Panc1 (cell line): ENCODE results near the gene COX5A. TPM values are rescaled to one million over a fixed set of nuclear protein-coding genes. Genes with fewer than 3 reads are reported as not detected.

Source experiments
- ATAC-seq: fragments of 200-7000 bp; cut with Tn5 transposase; 2 replicates; pipeline ENCODE4 v1.9.1; 2020; ENCODE audit warnings: mild to moderate bottlenecking, moderate library complexity
- BruUV-seq: library from RNA; stranded (reverse); fragments of 400-500 nt; replicated peaks from 2 replicates; lab custom pipeline; 2021; lab: Mats Ljungman, UMichigan
- CTCF ChIA-PET: fragments of 300-600 bp; sonication (Branson Sonifier 250); formaldehyde crosslinking; loops from one replicate; lab custom pipeline; 2022; ENCODE audit warnings: antibody characterized with exemption; lab: Charles Lee
- POLR2A ChIA-PET: fragments of 300-600 bp; sonication (Branson Sonifier 250); formaldehyde crosslinking; loops from one replicate; lab custom pipeline; 2022; ENCODE audit warnings: antibody characterized with exemption; lab: Charles Lee
- DNase-seq: peaks from one replicate; pipeline ENCODE4 v3.0.0-alpha.2; 2010; ENCODE audit warnings: low read depth, low spot score
- H3K27ac ChIP-seq: 2 replicates; pipeline ENCODE4 v1.5.1; 2011; ENCODE audit warnings: mild to moderate bottlenecking, low read length, inconsistent platforms
- H3K27me3 ChIP-seq: fragments of 200-500 bp; sonication (Bioruptor generic); 2 replicates; pipeline ENCODE4 v1.6.0; 2014; ENCODE audit warnings: low read length, inconsistent platforms; ENCODE audit not compliant: control insufficient read depth, insufficient read depth
- H3K36me3 ChIP-seq: fragments of 200-500 bp; sonication (Bioruptor generic); 2 replicates; pipeline ENCODE4 v1.5.1; 2014; ENCODE audit warnings: inconsistent platforms, mild to moderate bottlenecking, low read length, moderate library complexity; ENCODE audit not compliant: control insufficient read depth, insufficient read depth
- H3K4me1 ChIP-seq: 2 replicates; pipeline ENCODE4 v1.5.1; 2011; ENCODE audit warnings: inconsistent platforms, mild to moderate bottlenecking, low read length, moderate library complexity; ENCODE audit not compliant: control insufficient read depth, insufficient read depth
- H3K4me3 ChIP-seq, 2 experiments: 2 replicates each; pipeline ENCODE4 v1.5.1; 2011 to 2012; ENCODE audit warnings: low read depth in 2 of 2, low read length in 2 of 2, mild to moderate bottlenecking in 2 of 2, inconsistent platforms in 1 of 2, moderate library complexity in 1 of 2
- H3K9me3 ChIP-seq: fragments of 200-500 bp; sonication (Bioruptor generic); 2 replicates; pipeline ENCODE4 v1.5.1; 2014; ENCODE audit warnings: low read depth, mild to moderate bottlenecking, inconsistent platforms, low read length, moderate library complexity; ENCODE audit not compliant: control insufficient read depth, insufficient read depth
- CTCF ChIP-seq: fragments of 450-650 bp; IDR thresholded peaks from 2 replicates; pipeline ENCODE4 v1.5.1; 2017; ENCODE audit warnings: mild to moderate bottlenecking
- POLR2AphosphoS5 ChIP-seq: IDR thresholded peaks from 2 replicates; pipeline ENCODE4 v1.6.1; 2012; ENCODE audit warnings: mild to moderate bottlenecking, low read depth, low read length, moderate library complexity
- SIN3A ChIP-seq: IDR thresholded peaks from 2 replicates; pipeline ENCODE4 v1.6.1; 2012; ENCODE audit warnings: low read depth, mild to moderate bottlenecking, low read length, moderate library complexity, borderline replicate concordance; ENCODE audit not compliant: insufficient read depth
- TCF7L2 ChIP-seq: IDR thresholded peaks from 2 replicates; pipeline ENCODE4 v1.6.1; 2011; ENCODE audit warnings: mild to moderate bottlenecking, low read depth, low read length, inconsistent platforms
- in situ Hi-C: cut with HindIII; loops from 2 replicates; pipeline ENCODE4 v1.10.0; 2016; ENCODE audit warnings: low sequenced_read_pairs, low pct_unique_long_range_greater_than_20kb
- intact Hi-C: fragments of 100-400 bp; cut with micrococcal nuclease; formaldehyde crosslinking; loops from one replicate; pipeline ENCODE4 v1.10.0; 2022; ENCODE audit not compliant: unreplicated experiment
- total RNA-seq: library from RNA; stranded (reverse); gene quantifications from one replicate; pipeline ENCODE4 v1.2.1, GENCODE V29; 2021; ENCODE audit not compliant: unreplicated experiment
- TF ChIP-seq, protein P1 (sequence below), 2 experiments: IDR thresholded peaks; 2 replicates each; pipeline ENCODE4 v1.6.1; 2011 to 2012; ENCODE audit warnings: low read depth in 2 of 2, control low read depth in 1 of 2, low read length in 1 of 2, mild to moderate bottlenecking in 1 of 2, moderate library complexity in 1 of 2; ENCODE audit not compliant: insufficient read depth in 1 of 2

COX5A gene
- total RNA-seq, 1 experiment from 2014 or later = 353 TPM

- Histone ChIP-seq H3K4me3 (no peak overlapping the region), H3K27me3 (no peaks in the 10 kb centered on the region), H3K4me1 (no peaks in the 10 kb centered on the region), H3K9me3 (no peaks in the 10 kb centered on the region), H3K36me3 (no peaks in the 10 kb centered on the region), H3K27ac (no peak overlapping the region)
- no peak for TF ChIP-seq CTCF
- TF ChIP-seq TCF7L2 = no peak
- TF ChIP-seq POLR2AphosphoS5 = no peak
- TF ChIP-seq SIN3A = no peak
- TF ChIP-seq, protein P1, sequence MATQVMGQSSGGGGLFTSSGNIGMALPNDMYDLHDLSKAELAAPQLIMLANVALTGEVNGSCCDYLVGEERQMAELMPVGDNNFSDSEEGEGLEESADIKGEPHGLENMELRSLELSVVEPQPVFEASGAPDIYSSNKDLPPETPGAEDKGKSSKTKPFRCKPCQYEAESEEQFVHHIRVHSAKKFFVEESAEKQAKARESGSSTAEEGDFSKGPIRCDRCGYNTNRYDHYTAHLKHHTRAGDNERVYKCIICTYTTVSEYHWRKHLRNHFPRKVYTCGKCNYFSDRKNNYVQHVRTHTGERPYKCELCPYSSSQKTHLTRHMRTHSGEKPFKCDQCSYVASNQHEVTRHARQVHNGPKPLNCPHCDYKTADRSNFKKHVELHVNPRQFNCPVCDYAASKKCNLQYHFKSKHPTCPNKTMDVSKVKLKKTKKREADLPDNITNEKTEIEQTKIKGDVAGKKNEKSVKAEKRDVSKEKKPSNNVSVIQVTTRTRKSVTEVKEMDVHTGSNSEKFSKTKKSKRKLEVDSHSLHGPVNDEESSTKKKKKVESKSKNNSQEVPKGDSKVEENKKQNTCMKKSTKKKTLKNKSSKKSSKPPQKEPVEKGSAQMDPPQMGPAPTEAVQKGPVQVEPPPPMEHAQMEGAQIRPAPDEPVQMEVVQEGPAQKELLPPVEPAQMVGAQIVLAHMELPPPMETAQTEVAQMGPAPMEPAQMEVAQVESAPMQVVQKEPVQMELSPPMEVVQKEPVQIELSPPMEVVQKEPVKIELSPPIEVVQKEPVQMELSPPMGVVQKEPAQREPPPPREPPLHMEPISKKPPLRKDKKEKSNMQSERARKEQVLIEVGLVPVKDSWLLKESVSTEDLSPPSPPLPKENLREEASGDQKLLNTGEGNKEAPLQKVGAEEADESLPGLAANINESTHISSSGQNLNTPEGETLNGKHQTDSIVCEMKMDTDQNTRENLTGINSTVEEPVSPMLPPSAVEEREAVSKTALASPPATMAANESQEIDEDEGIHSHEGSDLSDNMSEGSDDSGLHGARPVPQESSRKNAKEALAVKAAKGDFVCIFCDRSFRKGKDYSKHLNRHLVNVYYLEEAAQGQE (IDR thresholded peaks at IDR 0.05; ENCODE audit: insufficient read depth in 1 of 2, low read depth in 2 of 2, low read length in 1 of 2) = no peak
- ChIA-PET POLR2A (no interaction called here), CTCF (no interaction called here)
- no peak for ATAC-seq
- intact Hi-C loops (no loop called here), in situ Hi-C loops (no loop called here)
- no peak for DNase-seq
- BruUV-seq = no TSS peak
These were observed 55.3 kb downstream of the COX5A start for GRCh38 chr15:74882528-74882927.

GRCh38 chr15:74878273-74878672 lies 59.6 kb downstream of the COX5A start:
- in situ Hi-C loops (no loop called here), intact Hi-C loops (no loop called here)
- H3K4me3 ChIP-seq = no peak overlapping the region
- ChIA-PET POLR2A (no interaction called here), CTCF (interaction anchor here (0.5 to 0.6 kb wide), 2 partner anchors 13 to 51 kb away, joined by 3 to 6 read pairs; no protein-coding TSS in a partner anchor)
- H3K27me3 ChIP-seq = no peaks in the 10 kb centered on the region
- no peaks in the 10 kb centered on the region for H3K9me3 ChIP-seq
- TF ChIP-seq SIN3A = no peak
- TF ChIP-seq, protein P1 (IDR thresholded peaks at IDR 0.05; ENCODE audit: insufficient read depth in 1 of 2, low read depth in 2 of 2, low read length in 1 of 2) = no peak
- TF ChIP-seq CTCF = no peak
- TF ChIP-seq POLR2AphosphoS5 = no peak
- TF ChIP-seq TCF7L2 = no peak
- H3K36me3 ChIP-seq = no peaks in the 10 kb centered on the region
- no TSS peak for BruUV-seq
- no peak overlapping the region for H3K27ac ChIP-seq
- DNase-seq (no peak), ATAC-seq (no peak)
- H3K4me1 ChIP-seq = no peaks in the 10 kb centered on the region
